ENCODE data around the gene ZNF415.
A peak's percentile ranks its signal among the peaks of the same experiment; 100 is the strongest.

Gene ZNF415

DNA sequence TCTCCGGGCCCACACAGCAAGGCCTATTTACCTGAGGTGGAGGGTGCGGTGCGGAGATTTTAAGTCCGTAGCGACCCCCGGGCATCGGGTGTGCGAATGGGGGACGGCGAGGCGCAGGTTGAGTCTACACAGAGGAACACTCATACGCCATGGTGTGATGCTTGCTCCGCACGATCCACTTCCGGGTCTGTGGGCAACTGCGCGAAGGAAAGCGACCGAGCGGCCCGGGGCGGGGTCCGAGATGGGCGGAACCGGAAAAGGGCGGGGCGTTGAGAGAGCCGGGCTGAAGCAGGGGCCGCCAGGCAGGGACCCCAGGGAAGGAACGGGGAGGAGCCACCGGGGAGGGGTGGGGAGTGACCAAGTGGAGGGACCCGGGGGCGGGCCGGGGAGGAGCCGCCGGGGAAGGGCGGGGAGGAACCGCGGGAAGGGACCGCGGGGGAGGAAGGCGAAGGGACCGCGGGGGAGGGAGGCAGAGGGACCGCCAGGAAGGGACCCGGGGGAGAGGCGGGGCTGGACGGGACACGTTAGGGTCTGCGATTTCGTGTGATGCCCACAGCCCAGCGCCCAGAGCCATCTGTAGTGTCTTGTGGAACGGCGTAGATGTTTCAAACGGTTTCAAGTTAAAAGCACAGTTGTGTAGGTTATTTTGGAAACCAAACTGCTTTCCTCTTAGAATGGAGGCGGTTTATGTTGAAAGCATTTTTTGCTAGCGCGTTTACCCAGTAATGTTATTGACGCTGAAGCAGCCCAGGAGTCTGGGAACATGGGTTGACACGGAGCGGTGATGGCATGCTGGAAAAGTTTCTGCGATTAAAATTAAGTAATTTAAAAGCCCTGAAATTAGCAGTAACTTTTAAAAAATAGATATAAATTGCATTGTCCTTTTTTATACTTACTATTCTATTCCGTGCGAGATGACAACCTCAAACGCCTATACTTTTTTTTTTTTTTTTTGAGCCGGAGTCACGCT lies 29.2 kb downstream of the ZNF415 start, which contains the start of gene ZNF160:
Gene ZNF160, minus strand, starts transcription at position 189 of the 970 bp plus-strand sequence. CDS start 17,146 bp downstream, outside the sequence.
- ChIA-PET POLR2A (no interaction called here), CTCF (no interaction called here)
- Histone ChIP-seq H3K9me3 (ENCODE audit: control insufficient read depth, insufficient read depth, low read depth, low read length) (no peaks in the 10 kb centered on the region; the same call in 1 of the 2 replicates), H3K36me3 (ENCODE audit: control insufficient read depth in 2 of 2, insufficient read depth in 1 of 2, low read length in 2 of 2) (peaks cover 0 to 11% of the 10 kb centered on the region in 2 experiments; a peak in 2 of 3 replicates), H3K27ac (ENCODE audit: extremely low read depth, low read depth, low read length) (no peak within 1 kb of the TSS), H3K4me3 (ENCODE audit: low read depth, low read length) (peak within 1 kb of the TSS; percentile 89), H3K4me1 (ENCODE audit: control insufficient read depth, insufficient read depth, low read length) (no peaks in the 10 kb centered on the region)
- TF ChIP-seq GLIS1 (tag by site-specific recombination; IDR thresholded peaks at IDR 0.05) (peak; percentile 95), ZNF660 (tag by site-specific recombination; IDR thresholded peaks at IDR 0.05) (0 out of 2 replicates have a peak, but pooled peaks have one; percentile 12), ZNF423 (tag by site-specific recombination; IDR thresholded peaks at IDR 0.05) (no peak), KLF9 (tag by site-specific recombination; IDR thresholded peaks at IDR 0.05; ENCODE audit: low read depth) (peak; percentile 65), MYNN (tag by site-specific recombination; IDR thresholded peaks at IDR 0.05; ENCODE audit: borderline replicate concordance) (peak; percentile 88), ZNF629 (tag by site-specific recombination; IDR thresholded peaks at IDR 0.05) (peak; percentile 47; the same call in 1 of the 2 replicates), GLIS2 (tag by site-specific recombination; IDR thresholded peaks at IDR 0.05) (peak; percentile 82), ZNF561 (tag by site-specific recombination; IDR thresholded peaks at IDR 0.05; ENCODE audit: borderline replicate concordance) (peak; percentile 61; the same call in 1 of the 2 replicates), KLF16 (tag by site-specific recombination; IDR thresholded peaks at IDR 0.05) (peak; percentile 41), ZIC2 (tag by site-specific recombination; IDR thresholded peaks at IDR 0.05) (peak; percentile 20; the same call in 1 of the 2 replicates), EGR2 (tag by site-specific recombination; IDR thresholded peaks at IDR 0.05; ENCODE audit: low read depth) (peak; percentile 70), SP3 (tag by site-specific recombination; IDR thresholded peaks at IDR 0.05) (peak; percentile 96), IKZF3 (tag by site-specific recombination; IDR thresholded peaks at IDR 0.05) (peak; percentile 64; the same call in 1 of the 2 replicates)
- TF ChIP-seq, protein P1, sequence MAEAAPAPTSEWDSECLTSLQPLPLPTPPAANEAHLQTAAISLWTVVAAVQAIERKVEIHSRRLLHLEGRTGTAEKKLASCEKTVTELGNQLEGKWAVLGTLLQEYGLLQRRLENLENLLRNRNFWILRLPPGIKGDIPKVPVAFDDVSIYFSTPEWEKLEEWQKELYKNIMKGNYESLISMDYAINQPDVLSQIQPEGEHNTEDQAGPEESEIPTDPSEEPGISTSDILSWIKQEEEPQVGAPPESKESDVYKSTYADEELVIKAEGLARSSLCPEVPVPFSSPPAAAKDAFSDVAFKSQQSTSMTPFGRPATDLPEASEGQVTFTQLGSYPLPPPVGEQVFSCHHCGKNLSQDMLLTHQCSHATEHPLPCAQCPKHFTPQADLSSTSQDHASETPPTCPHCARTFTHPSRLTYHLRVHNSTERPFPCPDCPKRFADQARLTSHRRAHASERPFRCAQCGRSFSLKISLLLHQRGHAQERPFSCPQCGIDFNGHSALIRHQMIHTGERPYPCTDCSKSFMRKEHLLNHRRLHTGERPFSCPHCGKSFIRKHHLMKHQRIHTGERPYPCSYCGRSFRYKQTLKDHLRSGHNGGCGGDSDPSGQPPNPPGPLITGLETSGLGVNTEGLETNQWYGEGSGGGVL (tag by site-specific recombination; IDR thresholded peaks at IDR 0.05) = peak; percentile 92
- TF ChIP-seq, protein P2, sequence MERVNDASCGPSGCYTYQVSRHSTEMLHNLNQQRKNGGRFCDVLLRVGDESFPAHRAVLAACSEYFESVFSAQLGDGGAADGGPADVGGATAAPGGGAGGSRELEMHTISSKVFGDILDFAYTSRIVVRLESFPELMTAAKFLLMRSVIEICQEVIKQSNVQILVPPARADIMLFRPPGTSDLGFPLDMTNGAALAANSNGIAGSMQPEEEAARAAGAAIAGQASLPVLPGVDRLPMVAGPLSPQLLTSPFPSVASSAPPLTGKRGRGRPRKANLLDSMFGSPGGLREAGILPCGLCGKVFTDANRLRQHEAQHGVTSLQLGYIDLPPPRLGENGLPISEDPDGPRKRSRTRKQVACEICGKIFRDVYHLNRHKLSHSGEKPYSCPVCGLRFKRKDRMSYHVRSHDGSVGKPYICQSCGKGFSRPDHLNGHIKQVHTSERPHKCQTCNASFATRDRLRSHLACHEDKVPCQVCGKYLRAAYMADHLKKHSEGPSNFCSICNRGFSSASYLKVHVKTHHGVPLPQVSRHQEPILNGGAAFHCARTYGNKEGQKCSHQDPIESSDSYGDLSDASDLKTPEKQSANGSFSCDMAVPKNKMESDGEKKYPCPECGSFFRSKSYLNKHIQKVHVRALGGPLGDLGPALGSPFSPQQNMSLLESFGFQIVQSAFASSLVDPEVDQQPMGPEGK (tag by site-specific recombination; IDR thresholded peaks at IDR 0.05) = peak; percentile 92
- TF ChIP-seq, protein P3, sequence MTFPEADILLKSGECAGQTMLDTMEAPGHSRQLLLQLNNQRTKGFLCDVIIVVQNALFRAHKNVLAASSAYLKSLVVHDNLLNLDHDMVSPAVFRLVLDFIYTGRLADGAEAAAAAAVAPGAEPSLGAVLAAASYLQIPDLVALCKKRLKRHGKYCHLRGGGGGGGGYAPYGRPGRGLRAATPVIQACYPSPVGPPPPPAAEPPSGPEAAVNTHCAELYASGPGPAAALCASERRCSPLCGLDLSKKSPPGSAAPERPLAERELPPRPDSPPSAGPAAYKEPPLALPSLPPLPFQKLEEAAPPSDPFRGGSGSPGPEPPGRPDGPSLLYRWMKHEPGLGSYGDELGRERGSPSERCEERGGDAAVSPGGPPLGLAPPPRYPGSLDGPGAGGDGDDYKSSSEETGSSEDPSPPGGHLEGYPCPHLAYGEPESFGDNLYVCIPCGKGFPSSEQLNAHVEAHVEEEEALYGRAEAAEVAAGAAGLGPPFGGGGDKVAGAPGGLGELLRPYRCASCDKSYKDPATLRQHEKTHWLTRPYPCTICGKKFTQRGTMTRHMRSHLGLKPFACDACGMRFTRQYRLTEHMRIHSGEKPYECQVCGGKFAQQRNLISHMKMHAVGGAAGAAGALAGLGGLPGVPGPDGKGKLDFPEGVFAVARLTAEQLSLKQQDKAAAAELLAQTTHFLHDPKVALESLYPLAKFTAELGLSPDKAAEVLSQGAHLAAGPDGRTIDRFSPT (tag by site-specific recombination; IDR thresholded peaks at IDR 0.05) = no peak
- TF ChIP-seq, protein P4, sequence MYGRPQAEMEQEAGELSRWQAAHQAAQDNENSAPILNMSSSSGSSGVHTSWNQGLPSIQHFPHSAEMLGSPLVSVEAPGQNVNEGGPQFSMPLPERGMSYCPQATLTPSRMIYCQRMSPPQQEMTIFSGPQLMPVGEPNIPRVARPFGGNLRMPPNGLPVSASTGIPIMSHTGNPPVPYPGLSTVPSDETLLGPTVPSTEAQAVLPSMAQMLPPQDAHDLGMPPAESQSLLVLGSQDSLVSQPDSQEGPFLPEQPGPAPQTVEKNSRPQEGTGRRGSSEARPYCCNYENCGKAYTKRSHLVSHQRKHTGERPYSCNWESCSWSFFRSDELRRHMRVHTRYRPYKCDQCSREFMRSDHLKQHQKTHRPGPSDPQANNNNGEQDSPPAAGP (tag by site-specific recombination; IDR thresholded peaks at IDR 0.05) = 0 out of 2 replicates have a peak, but pooled peaks have one; percentile 40
- TF ChIP-seq, protein P5, sequence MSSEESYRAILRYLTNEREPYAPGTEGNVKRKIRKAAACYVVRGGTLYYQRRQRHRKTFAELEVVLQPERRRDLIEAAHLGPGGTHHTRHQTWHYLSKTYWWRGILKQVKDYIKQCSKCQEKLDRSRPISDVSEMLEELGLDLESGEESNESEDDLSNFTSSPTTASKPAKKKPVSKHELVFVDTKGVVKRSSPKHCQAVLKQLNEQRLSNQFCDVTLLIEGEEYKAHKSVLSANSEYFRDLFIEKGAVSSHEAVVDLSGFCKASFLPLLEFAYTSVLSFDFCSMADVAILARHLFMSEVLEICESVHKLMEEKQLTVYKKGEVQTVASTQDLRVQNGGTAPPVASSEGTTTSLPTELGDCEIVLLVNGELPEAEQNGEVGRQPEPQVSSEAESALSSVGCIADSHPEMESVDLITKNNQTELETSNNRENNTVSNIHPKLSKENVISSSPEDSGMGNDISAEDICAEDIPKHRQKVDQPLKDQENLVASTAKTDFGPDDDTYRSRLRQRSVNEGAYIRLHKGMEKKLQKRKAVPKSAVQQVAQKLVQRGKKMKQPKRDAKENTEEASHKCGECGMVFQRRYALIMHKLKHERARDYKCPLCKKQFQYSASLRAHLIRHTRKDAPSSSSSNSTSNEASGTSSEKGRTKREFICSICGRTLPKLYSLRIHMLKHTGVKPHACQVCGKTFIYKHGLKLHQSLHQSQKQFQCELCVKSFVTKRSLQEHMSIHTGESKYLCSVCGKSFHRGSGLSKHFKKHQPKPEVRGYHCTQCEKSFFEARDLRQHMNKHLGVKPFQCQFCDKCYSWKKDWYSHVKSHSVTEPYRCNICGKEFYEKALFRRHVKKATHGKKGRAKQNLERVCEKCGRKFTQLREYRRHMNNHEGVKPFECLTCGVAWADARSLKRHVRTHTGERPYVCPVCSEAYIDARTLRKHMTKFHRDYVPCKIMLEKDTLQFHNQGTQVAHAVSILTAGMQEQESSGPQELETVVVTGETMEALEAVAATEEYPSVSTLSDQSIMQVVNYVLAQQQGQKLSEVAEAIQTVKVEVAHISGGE (tag by site-specific recombination; conservative IDR thresholded peaks at IDR 0.05; ENCODE audit: low read depth) = peak; percentile 95
- TF ChIP-seq, protein P6, sequence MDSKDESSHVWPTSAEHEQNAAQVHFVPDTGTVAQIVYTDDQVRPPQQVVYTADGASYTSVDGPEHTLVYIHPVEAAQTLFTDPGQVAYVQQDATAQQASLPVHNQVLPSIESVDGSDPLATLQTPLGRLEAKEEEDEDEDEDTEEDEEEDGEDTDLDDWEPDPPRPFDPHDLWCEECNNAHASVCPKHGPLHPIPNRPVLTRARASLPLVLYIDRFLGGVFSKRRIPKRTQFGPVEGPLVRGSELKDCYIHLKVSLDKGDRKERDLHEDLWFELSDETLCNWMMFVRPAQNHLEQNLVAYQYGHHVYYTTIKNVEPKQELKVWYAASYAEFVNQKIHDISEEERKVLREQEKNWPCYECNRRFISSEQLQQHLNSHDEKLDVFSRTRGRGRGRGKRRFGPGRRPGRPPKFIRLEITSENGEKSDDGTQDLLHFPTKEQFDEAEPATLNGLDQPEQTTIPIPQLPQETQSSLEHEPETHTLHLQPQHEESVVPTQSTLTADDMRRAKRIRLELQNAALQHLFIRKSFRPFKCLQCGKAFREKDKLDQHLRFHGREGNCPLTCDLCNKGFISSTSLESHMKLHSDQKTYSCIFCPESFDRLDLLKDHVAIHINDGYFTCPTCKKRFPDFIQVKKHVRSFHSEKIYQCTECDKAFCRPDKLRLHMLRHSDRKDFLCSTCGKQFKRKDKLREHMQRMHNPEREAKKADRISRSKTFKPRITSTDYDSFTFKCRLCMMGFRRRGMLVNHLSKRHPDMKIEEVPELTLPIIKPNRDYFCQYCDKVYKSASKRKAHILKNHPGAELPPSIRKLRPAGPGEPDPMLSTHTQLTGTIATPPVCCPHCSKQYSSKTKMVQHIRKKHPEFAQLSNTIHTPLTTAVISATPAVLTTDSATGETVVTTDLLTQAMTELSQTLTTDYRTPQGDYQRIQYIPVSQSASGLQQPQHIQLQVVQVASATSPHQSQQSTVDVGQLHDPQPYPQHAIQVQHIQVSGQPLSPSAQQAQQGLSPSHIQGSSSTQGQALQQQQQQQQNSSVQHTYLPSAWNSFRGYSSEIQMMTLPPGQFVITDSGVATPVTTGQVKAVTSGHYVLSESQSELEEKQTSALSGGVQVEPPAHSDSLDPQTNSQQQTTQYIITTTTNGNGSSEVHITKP (tag by site-specific recombination; IDR thresholded peaks at IDR 0.05) = peak; percentile 93

All from HEK293 (cell line).